LHCN-M2 (cell line): Measurements from ENCODE around the gene MUC2. TPM values are rescaled to one million over a fixed set of nuclear protein-coding genes. Genes with fewer than 3 reads are reported as not detected.
"Not testable (repeated sequence)": the region's sequence is repeated elsewhere in the genome, so short reads cannot be mapped to it uniquely, and the experiment has no call there.

Experiments used
- DNase-seq: peaks from one replicate; pipeline ENCODE4 v3.0.0-alpha.2; 2012; ENCODE audit warnings: low read depth
- total RNA-seq: library from RNA; depleted of rRNA; stranded (reverse); fragments of >200 nt; gene quantifications from 2 replicates; pipeline ENCODE4 v1.2.3, GENCODE V29; 2014

The MUC2 gene
- total RNA-seq, 1 experiment from 2014 or later, result not detected

- no peak for DNase-seq
Measured at GRCh38 chr11:1103401-1104360, 29.0 kb downstream of the MUC2 start.

DNA sequence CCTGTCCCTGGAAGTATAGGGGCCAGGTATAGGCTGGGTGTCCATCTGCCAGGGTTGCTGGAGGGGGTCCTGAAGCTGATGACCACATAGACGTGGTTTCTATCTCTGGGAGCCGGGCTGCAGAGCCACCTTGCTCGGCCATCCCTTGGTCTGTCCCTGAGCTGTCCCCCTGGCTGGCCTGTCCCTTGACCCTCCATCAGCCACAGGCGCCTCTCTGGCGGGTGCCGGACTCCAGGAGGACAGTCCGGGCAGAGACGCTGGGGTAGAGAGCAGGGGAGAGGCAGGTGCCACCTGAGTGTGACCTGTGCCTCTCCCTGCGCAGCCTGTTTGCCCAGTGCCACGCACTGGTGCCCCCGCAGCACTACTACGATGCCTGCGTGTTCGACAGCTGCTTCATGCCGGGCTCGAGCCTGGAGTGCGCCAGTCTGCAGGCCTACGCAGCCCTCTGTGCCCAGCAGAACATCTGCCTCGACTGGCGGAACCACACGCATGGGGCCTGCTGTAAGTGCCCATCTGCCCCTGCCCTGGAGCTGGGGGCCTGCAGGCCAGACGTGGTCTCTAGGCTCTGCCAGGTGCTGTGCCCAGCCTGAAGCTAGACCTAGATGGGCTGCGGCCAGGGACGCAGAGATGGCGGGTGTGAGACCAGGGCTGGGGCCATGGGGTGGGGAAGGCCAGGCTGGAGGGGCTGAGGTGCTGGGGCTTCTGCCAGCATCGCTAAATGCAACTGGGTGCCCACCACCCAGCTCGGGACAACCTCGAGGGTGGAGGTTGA, 29.9 kb downstream of the MUC2 start:
- DNase-seq, result no peak

DNA sequence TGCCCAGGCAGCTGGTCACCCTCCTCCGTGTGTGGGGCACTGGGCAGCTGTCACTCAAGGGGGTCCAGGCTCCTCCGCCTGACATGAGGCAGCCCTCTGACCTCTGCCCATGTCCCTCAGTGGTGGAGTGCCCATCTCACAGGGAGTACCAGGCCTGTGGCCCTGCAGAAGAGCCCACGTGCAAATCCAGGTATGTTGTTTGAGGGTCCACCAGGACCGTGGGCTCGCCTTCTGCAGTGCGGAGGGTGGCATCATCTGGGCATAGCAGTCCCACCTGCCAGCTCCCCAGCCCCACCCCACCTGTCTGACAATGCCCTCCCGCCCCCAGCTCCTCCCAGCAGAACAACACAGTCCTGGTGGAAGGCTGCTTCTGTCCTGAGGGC, 30.5 kb downstream of the MUC2 start:
- DNase-seq, result no peak

- DNase-seq, result no peak
Measured at GRCh38 chr11:1106387-1106786, 31.7 kb downstream of the MUC2 start.

DNA sequence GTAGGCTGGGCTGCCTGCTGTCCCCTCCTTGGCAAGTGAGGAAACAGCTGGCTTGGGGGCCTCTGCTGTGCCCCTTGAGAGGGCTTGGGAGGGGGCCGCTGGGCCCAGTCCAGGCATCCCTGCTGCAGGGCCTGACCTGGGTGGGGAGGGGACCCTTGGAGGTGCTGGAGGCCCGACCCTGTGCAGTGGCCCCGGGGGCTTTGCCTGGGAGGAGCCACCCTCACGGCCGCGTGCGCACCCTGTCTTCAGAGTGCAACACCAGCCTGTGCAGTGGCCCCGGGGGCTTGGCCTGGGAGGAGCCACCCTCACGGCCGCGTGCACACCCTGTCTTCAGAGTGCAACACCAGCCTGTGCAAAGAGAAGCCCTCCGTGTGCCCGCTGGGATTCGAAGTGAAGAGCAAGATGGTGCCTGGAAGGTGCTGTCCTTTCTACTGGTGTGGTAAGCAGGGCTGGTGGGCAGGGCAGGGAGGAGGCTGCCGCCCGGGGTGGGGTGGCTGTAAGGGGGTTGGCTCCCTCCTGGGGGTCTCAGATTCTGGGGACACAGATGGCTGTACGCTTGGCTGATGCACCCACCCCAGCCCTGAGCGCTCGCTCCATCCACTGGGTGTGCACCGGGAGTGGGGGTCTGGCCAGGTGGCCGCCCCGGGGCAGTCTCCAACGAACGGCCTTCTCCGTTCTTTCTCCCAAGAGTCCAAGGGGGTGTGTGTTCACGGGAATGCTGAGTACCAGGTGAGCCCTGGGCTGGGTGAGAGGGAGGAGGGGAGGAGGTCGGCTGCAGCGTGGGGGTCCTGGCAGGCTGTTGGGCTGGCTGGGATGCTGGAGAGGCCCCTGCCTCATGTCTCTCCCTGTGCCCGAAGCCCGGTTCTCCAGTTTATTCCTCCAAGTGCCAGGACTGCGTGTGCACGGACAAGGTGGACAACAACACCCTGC, 32.9 kb downstream of the MUC2 start:
- no peak for DNase-seq

GRCh38 chr11:1108246-1108900, 33.7 kb downstream of the MUC2 start:
- DNase-seq, result no peak

GRCh38 chr11:1109101-1109917, 34.6 kb downstream of the MUC2 start:
- no peak for DNase-seq

GRCh38 chr11:1109918-1110705, 35.4 kb downstream of the MUC2 start:
- no peak for DNase-seq

- DNase-seq, result no peak
Measured at GRCh38 chr11:1111545-1112212, 37.0 kb downstream of the MUC2 start.

DNA sequence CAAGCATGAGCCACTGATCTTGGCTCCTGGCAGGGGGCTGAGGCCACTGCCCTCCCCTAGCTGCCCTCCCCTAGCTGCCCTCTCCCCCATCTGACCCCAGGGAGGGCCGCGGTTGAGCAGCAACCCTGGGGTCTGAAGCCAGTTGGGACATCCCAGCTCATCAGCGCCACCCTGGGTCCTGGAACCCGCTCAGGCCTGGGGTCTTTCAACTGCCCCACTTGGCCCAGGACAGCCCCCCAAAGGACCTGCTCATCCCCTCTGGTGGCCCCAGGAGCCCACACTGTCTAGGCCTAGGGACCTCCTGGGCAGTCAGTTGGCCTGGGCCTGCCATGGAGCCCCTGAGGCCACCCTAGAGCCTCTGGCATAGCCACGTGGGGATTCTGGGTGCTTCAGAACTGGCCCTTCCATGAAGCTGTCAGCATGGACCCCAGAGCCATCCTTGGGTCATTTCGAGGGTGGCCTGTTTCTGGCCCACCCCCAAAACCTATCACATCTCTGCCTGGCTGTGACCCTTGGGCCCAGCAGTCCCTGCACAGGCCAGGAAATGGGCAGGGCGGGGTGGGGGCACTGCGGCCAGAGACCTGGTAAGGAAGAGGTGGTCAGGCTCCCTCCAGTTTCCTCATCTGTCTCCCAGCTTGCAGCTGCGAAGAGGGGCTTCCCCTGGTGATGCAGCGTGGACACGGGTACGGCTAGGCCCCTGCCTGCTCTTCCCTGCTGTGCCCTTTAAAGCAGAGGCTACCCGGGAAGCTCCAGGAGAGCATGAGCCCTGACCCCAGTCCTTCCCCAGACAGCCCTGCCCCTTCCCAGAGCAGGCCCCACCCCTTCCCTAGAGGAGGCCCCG, 37.9 kb downstream of the MUC2 start:
- DNase-seq, result no peak

DNA sequence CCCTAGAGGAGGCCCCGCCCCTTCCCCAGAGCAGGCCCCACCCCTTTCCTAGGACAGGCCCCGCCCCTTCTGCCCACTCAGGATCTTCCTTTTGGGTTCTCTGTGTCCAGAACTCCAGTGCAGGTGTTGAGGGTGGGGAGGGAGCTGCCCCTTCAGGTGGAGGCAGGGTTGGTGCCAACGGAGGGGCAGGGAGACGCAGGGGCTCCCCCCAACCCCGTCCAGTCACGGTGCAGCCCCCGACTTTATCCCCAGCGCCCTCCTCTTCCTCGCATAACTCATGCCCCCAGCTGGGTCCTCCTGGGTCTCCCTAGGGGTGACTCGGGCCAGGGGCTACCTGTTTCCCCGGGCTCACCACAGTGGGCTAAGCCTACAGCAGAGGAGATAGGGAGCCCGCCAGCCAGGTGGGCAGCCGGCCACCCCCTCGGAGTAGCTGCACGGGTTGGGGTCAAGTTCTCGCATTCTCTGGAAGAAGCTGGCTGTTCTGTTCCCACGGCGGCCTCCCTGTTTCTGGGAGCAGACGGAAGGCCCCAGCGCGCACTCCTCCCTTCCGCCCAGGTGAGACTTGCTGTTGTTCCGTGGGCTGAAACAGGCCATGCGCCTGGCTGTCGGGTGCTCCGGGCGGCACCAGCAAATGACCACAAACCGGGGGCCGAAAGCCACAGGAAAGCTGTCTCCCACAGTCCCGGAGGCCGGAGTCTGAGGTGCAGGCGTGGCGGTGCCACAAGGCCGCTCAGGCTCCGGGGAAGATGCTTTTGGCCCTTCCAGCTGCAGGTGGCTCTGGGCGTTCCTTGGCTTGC, 38.9 kb downstream of the MUC2 start:
- no peak for DNase-seq

DNA sequence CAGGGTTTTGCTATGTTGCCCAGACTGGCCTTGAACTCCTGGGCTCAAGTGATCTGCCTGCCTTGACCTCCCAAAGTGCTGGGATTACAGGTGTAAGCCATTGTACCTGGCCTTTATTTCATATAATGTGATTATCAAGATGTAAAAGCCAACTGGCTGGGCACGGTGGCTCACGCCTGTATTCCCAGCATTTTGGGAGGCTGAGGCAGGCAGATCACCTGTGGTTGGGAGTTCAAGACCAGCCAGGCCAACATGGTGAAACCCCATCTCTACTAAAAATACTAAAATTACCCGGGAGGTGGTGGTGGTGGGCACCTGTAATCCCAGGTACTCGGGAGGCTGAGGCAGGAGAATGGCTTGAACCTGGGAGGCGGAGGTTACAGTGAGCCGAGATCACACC, 40.6 kb downstream of the MUC2 start:
- DNase-seq, result not testable (repeated sequence)

DNA sequence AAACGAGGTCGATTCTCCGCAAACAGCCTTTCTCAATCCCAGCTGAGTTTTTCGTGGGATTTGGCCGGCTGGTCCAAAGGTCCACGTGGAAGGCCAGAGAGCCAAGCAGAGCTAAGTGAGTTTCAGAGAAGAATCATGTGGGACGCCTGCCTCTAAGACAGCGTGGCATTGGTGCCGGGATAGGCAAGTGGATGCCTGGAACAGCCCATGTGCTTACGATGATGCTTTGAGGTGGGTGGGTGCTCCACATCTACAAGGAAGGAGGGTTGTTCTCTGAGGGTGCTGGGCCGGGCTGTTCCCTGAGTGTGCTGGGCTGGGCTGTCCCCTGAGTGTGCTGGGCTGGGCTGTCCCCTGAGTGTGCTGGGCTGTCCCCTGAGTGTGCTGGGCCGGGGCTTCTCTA, 41.4 kb downstream of the MUC2 start:
- no peak for DNase-seq

DNA sequence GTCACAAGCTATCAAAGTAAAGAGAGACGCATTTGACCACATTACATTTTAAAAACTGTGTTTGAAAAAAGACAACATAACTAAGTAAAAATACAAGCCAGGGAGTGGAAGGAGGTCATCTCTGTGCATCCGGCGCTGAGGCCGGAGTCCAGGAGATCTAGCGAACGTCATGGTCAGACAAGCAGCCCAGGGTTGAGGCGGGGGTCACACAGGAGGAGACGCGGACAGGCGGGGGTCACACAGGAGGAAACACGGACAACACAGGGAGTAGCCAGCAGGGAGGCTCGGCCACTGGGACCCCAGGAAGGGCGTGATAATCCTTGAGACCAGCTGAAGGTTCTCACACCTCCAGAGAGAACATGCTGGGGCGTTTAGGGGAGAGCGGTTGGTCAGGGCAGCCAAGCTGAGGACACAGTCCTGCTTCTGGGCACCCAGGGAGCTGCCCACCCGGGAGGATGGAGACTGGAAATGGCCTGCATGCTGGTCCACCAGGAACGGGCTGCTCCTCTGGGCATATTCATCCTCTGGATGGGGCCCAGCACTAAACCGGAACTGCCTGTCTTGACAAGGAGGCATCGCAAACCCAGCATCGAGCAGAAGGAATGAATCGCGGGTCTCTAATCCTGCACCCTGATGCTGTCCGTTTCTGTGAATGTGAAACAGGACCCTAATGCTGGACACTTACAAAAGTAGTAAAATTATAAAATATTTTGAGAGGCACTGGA, 42.2 kb downstream of the MUC2 start:
- no peak for DNase-seq

DNA sequence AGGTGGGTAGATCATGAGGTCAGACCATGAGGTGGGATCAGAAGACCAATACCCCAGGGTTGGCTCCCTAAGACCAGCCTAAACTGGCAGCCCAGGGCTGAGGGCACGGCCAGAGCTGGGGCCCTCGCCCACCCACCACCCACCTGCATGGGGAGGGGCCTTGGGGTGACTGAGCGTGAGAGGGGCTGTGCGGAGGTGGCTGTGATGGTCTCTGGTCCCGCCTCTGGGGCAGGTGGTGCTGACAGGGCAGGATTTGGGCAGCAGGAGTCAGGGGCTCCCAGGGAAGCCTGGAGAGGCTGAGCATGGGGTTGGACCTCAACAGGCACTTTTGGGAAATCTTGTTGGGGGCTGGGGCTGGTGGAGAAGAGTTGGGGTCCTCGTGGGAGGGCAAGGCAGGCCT, 43.3 kb downstream of the MUC2 start:
- DNase-seq, result no peak
